HG03378 (cell line): ENCODE results near the gene FBXL16.
"Not testable (repeated sequence)": the region's sequence is repeated elsewhere in the genome, so short reads cannot be mapped to it uniquely, and the experiment has no call there.

Source experiments
- ATAC-seq: cut with Tn5 transposase; IDR thresholded peaks from one replicate; pipeline ENCODE4 v1.9.1; 2021; ENCODE audit warnings: mild to moderate bottlenecking, moderate library complexity; ENCODE audit not compliant: unreplicated experiment

Gene FBXL16

GRCh38 chr16:724188-725040, 18.8 kb upstream of the FBXL16 start:
- ATAC-seq: no peak

- no peak for ATAC-seq
These were observed 18.1 kb upstream of the FBXL16 start for GRCh38 chr16:723695-724094.

- ATAC-seq: no peak
These were observed 17.4 kb upstream of the FBXL16 start for GRCh38 chr16:722835-723633.

- ATAC-seq: no peak
These were observed 16.4 kb upstream of the FBXL16 start for GRCh38 chr16:721765-722540.

- peak; percentile 33 for ATAC-seq
These were observed 15.6 kb upstream of the FBXL16 start, which contains the start of gene ANTKMT for GRCh38 chr16:720990-721764. TSS of gene ANTKMT (plus strand) at chr16:721146. CDS start at chr16:721275, 129 bp downstream.

- peak; percentile 3 for ATAC-seq
These were observed 14.9 kb upstream of the FBXL16 start for GRCh38 chr16:720447-720989.

- no peak for ATAC-seq
These were observed 14.3 kb upstream of the FBXL16 start for GRCh38 chr16:719815-720446.

GRCh38 chr16:718922-719321, 13.3 kb upstream of the FBXL16 start:
- ATAC-seq: no peak

- ATAC-seq: no peak
These were observed 12.8 kb upstream of the FBXL16 start for GRCh38 chr16:718389-718788.

- no peak for ATAC-seq
These were observed 12.0 kb upstream of the FBXL16 start for GRCh38 chr16:717450-718245.

- ATAC-seq: no peak
These were observed 11.2 kb upstream of the FBXL16 start for GRCh38 chr16:716768-717325.

- no peak for ATAC-seq
These were observed 10.6 kb upstream of the FBXL16 start for GRCh38 chr16:716200-716568.

GRCh38 chr16:715477-716199, 10.0 kb upstream of the FBXL16 start:
- no peak for ATAC-seq

GRCh38 chr16:714558-715476, 9.2 kb upstream of the FBXL16 start, which contains the start of gene METRN:
TSS of gene METRN (plus strand) at chr16:715118. CDS start at chr16:715290, 172 bp downstream.
- ATAC-seq: no peak

GRCh38 chr16:714079-714478, 8.5 kb upstream of the FBXL16 start:
- ATAC-seq: no peak

- ATAC-seq: not testable (repeated sequence)
These were observed 7.2 kb upstream of the FBXL16 start for GRCh38 chr16:712740-713250.
